ENCODE measurements around the gene COX5A. TPM values are rescaled to one million over a fixed set of nuclear protein-coding genes. Genes with fewer than 3 reads are reported as not detected.

Gene COX5A
- total and polyA plus RNA-seq, 2 donors from 2014 or later = 150 to 701 TPM

DNA sequence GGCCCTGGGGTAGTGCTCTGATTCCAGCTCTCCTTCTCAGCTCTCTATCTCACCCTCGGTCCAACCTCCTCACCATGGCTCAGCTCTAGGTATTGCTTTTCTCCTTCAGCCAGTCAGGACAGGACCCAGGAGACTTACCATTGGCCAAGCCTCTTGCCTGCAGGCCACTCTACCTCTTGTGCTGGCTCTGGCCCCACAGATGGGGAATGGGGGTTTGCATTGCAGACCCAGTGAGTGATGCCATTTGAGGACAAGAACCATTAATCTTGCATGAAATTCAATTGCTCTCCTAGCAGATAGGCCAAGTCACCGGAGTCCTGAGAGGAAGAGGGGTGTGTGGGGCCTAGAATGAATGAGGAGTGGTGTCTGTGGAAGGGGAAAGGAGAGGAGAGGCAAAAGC lies 24.8 kb upstream of the COX5A start:
- Histone ChIP-seq H3K36me3 (ENCODE audit: control insufficient read depth in 2 of 3, insufficient read depth in 3 of 3, low read length in 3 of 3) (no peaks in the 10 kb centered on the region), H3K27me3 (ENCODE audit: control insufficient read depth, insufficient read depth, low read length) (peaks cover 3% of the 10 kb centered on the region), H3K4me1 (ENCODE audit: control insufficient read depth in 2 of 3, insufficient read depth in 2 of 3, low read depth in 1 of 3, low read length in 3 of 3) (peaks cover 0 to 5% (median 3%) of the 10 kb centered on the region in 3 donors), H3K4me3 (ENCODE audit: low read length in 3 of 3) (no peak overlapping the region), H3K27ac (ENCODE audit: low read depth in 2 of 2, low read length in 2 of 2) (no peak overlapping the region), H3K9me3 (ENCODE audit: control insufficient read depth in 2 of 3, insufficient read depth in 1 of 3, low read length in 3 of 3) (no peaks in the 10 kb centered on the region), H3K9ac (ENCODE audit: low read length in 3 of 3) (no peak overlapping the region)
- FAIRE-seq (no peak), DNase-seq (no peak)
- TF ChIP-seq, protein P1, sequence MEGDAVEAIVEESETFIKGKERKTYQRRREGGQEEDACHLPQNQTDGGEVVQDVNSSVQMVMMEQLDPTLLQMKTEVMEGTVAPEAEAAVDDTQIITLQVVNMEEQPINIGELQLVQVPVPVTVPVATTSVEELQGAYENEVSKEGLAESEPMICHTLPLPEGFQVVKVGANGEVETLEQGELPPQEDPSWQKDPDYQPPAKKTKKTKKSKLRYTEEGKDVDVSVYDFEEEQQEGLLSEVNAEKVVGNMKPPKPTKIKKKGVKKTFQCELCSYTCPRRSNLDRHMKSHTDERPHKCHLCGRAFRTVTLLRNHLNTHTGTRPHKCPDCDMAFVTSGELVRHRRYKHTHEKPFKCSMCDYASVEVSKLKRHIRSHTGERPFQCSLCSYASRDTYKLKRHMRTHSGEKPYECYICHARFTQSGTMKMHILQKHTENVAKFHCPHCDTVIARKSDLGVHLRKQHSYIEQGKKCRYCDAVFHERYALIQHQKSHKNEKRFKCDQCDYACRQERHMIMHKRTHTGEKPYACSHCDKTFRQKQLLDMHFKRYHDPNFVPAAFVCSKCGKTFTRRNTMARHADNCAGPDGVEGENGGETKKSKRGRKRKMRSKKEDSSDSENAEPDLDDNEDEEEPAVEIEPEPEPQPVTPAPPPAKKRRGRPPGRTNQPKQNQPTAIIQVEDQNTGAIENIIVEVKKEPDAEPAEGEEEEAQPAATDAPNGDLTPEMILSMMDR (IDR thresholded peaks at IDR 0.05; ENCODE audit: borderline replicate concordance, extremely low read depth, insufficient read depth) = no peak
- intact Hi-C loops (cut with DNase I) = no loop called here

DNA sequence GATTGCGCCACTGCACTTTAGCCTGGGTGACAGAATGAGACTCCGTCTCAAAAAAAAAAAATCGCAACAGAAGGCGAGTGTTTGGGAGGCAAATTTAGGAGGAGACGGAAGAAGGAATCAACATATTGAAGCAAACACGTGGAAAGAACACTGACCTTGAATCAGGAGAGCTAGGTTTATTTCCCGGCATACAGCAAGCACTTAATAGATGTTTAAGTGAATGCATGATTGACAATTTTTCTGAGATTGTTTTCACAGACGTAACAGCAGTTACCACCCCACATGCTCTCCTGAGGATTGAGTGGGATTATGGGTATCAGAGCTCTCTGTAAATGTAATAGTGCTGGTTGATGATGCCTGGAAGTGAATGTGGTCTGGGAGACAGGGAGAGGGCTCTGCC lies 24.3 kb upstream of the COX5A start:
- H3K4me3 ChIP-seq (ENCODE audit: low read length in 3 of 3) = no peak overlapping the region
- peaks cover 0 to 9% (median 3%) of the 10 kb centered on the region in 3 donors for H3K4me1 ChIP-seq (ENCODE audit: control insufficient read depth in 2 of 3, insufficient read depth in 2 of 3, low read depth in 1 of 3, low read length in 3 of 3)
- intact Hi-C loops (cut with DNase I) = no loop called here
- no peak for FAIRE-seq
- H3K27me3 ChIP-seq (ENCODE audit: control insufficient read depth, insufficient read depth, low read length) = peaks cover 5% of the 10 kb centered on the region
- no peaks in the 10 kb centered on the region for H3K9me3 ChIP-seq (ENCODE audit: control insufficient read depth in 2 of 3, insufficient read depth in 1 of 3, low read length in 3 of 3)
- no peak overlapping the region for H3K27ac ChIP-seq (ENCODE audit: low read depth in 2 of 2, low read length in 2 of 2)
- no peaks in the 10 kb centered on the region for H3K36me3 ChIP-seq (ENCODE audit: control insufficient read depth in 2 of 3, insufficient read depth in 3 of 3, low read length in 3 of 3)
- TF ChIP-seq, protein P1 (IDR thresholded peaks at IDR 0.05; ENCODE audit: borderline replicate concordance, extremely low read depth, insufficient read depth) = no peak
- no peak overlapping the region for H3K9ac ChIP-seq (ENCODE audit: low read length in 3 of 3)
- no peak for DNase-seq

DNA sequence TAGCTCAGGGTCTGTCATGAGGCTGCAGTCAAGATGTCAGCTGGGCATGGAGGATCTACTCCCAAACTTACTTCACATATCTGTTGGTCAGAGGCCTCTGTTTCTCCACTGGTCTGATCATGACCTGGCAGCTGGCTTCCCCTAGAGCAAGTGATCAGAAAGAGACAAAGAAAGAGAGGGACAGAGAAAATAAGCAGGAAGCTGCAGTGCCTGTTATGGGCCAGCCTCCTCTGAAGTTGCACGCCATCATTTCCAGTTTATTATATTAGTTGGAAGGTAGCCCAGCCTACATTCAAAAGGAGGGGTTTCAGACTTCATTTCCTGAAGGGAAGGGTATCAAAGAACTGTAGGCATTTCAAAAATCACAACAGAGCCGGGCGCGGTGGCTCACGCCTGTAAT lies 23.7 kb upstream of the COX5A start:
- Histone ChIP-seq H3K4me1 (ENCODE audit: control insufficient read depth in 2 of 3, insufficient read depth in 2 of 3, low read depth in 1 of 3, low read length in 3 of 3) (peaks cover 0 to 11% (median 3%) of the 10 kb centered on the region in 3 donors), H3K27me3 (ENCODE audit: control insufficient read depth, insufficient read depth, low read length) (peaks cover 5% of the 10 kb centered on the region), H3K27ac (ENCODE audit: low read depth in 2 of 2, low read length in 2 of 2) (no peak overlapping the region), H3K4me3 (ENCODE audit: low read length in 3 of 3) (no peak overlapping the region), H3K9me3 (ENCODE audit: control insufficient read depth in 2 of 3, insufficient read depth in 1 of 3, low read length in 3 of 3) (no peaks in the 10 kb centered on the region), H3K36me3 (ENCODE audit: control insufficient read depth in 2 of 3, insufficient read depth in 3 of 3, low read length in 3 of 3) (no peaks in the 10 kb centered on the region), H3K9ac (ENCODE audit: low read length in 3 of 3) (no peak overlapping the region)
- intact Hi-C loops (cut with DNase I) = no loop called here
- FAIRE-seq (no peak), DNase-seq (peak in 1 of 5 donors; percentile 41)
- TF ChIP-seq, protein P1 (IDR thresholded peaks at IDR 0.05; ENCODE audit: borderline replicate concordance, extremely low read depth, insufficient read depth) = no peak

DNA sequence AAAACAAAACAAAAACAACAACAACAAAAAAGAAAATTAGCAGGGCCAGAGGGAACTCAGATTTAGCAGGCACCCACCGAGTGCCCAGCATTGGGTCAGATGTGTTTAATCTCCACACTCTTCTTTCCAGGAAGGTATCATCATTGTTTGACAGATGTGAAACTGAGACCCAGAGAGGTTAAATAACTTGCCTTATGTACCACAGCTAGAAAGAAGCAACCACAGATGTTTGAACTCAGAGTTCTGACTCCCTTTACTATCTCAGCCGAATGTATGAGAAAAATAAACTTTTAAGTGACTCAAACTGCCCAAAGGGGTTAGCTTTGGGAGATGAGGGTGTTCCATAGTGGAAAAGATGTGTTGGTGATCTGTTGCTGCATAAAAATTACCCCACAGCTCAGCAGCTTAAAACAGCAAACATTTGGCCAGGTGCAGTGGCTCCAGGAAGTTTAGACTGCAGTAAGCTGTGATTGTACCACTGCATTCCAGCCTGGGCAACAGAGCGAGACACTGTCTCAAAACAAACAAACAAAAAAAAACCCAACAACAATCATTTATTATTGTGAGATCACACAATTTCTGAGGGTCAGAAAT lies 23.2 kb upstream of the COX5A start:
- peaks cover 0 to 12% (median 3%) of the 10 kb centered on the region in 3 donors for H3K4me1 ChIP-seq (ENCODE audit: control insufficient read depth in 2 of 3, insufficient read depth in 2 of 3, low read depth in 1 of 3, low read length in 3 of 3)
- no peak overlapping the region for H3K27ac ChIP-seq (ENCODE audit: low read depth in 2 of 2, low read length in 2 of 2)
- H3K9ac ChIP-seq (ENCODE audit: low read length in 3 of 3) = no peak overlapping the region
- H3K27me3 ChIP-seq (ENCODE audit: control insufficient read depth, insufficient read depth, low read length) = peaks cover 5% of the 10 kb centered on the region
- intact Hi-C loops (cut with DNase I) = no loop called here
- H3K4me3 ChIP-seq (ENCODE audit: low read length in 3 of 3) = no peak overlapping the region
- H3K9me3 ChIP-seq (ENCODE audit: control insufficient read depth in 2 of 3, insufficient read depth in 1 of 3, low read length in 3 of 3) = no peaks in the 10 kb centered on the region
- TF ChIP-seq, protein P1 (IDR thresholded peaks at IDR 0.05; ENCODE audit: borderline replicate concordance, extremely low read depth, insufficient read depth) = no peak
- FAIRE-seq (no peak), DNase-seq (peak in 1 of 5 donors; percentile 6)
- no peaks in the 10 kb centered on the region for H3K36me3 ChIP-seq (ENCODE audit: control insufficient read depth in 2 of 3, insufficient read depth in 3 of 3, low read length in 3 of 3)
